GM12892 (cell line): ENCODE measurements around the gene C1orf159. TPM values are rescaled to one million over a fixed set of nuclear protein-coding genes. Genes with fewer than 3 reads are reported as not detected.
A peak's percentile ranks its signal among the peaks of the same experiment; 100 is the strongest.

Experiments
- DNase-seq: peaks from one replicate; pipeline ENCODE4 v3.0.0; 2011; ENCODE audit not compliant: insufficient read length
- FAIRE-seq: peaks from 2 replicates; lab custom pipeline; 2011; peaks lifted over from hg19 to GRCh38; lab: Jason Lieb, UNC
- POLR2A ChIP-seq: IDR thresholded peaks from 2 replicates; pipeline ENCODE4 v1.6.1; 2011; ENCODE audit warnings: low read depth, low read length, control low read depth
- POLR2AphosphoS5 ChIP-seq: IDR thresholded peaks from 2 replicates; pipeline ENCODE4 v1.6.1; 2011; ENCODE audit warnings: low read depth, low read length, control low read depth
- TAF1 ChIP-seq: IDR thresholded peaks from 2 replicates; pipeline ENCODE4 v1.6.1; 2011; ENCODE audit warnings: low read depth, mild to moderate bottlenecking, control low read depth, low read length, borderline replicate concordance
- polyA plus RNA-seq: library from polyadenylated mRNA; unstranded; fragments of >200 nt; gene quantifications from one replicate; pipeline ENCODE4 v1.2.1, GENCODE V29; 2012; ENCODE audit warnings: missing spikeins, inconsistent platforms; ENCODE audit not compliant: missing spikeins

C1orf159 gene
- 2.9 TPM for polyA plus RNA-seq

- no peak for TF ChIP-seq POLR2AphosphoS5
- no peak for TF ChIP-seq TAF1
- no peak for TF ChIP-seq POLR2A
- DNase-seq (peak; percentile 99), FAIRE-seq (peak; percentile 99)
Measured at GRCh38 chr1:1115786-1116700, at the start of gene C1orf159. Gene C1orf159 (minus strand): TSS chr1:1116089. CDS start chr1:1091543, 24,546 bp downstream.

GRCh38 chr1:1165485-1165884, 49.6 kb upstream of the C1orf159 start:
- FAIRE-seq, result no peak
- TF ChIP-seq POLR2A, result no peak
- TF ChIP-seq TAF1, result no peak
- TF ChIP-seq POLR2AphosphoS5, result no peak
- DNase-seq, result no peak

DNA sequence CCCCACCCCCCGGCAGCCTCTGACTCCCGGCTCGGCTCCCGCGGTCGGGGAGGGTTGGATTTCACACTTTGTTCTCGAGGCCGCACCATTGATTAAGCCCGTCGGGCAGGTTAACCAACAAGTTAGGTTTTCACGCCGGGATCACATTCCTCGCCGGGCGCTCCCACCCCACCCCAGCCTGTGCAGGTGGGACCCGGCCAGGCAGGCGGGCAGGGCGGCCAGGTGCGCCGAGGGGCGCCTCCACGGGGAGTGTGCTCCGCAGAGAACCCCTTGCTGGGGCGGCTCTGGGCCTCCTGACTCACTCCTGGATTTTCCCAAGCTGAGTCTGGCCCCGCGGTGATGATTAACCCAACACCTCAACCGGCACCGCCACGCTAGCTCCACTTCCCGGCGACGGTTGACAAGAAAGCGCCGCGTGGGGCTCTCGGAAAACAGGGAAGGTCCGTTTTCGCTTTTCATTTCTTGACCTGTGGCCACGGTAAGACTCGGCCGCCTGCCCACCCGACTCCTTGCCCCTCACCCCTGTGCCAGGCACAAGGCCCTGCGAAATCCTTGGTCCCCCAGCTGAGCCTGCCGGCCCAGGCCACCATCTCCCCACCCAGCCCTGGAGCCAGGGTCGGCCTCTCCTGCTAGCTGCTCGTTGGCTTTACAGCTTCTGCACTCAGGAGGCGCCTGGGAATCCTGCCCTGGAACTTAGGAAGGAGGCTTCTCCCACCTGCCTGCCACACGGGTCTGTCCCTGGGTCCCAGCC, 49.0 kb upstream of the C1orf159 start:
- no peak for TF ChIP-seq POLR2A
- no peak for TF ChIP-seq POLR2AphosphoS5
- TF ChIP-seq TAF1, result no peak
- DNase-seq (no peak), FAIRE-seq (no peak)

DNA sequence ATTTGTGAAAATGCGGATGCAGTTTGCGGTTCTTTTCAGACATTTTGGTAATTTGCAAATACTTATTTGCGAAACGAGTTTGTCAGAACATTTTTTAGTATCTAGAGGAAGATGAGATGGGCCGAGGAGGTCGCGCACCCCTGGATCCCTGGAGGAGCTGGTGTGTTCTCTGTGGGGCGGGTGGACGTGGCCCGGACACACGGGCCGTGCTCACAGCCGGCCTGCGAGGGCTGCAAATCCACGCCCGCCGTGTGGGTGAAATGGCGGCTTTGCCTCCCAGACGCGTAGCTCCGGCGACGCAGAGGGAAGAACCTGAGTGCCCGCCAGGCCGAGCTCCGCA, 48.4 kb upstream of the C1orf159 start:
- FAIRE-seq, result no peak
- DNase-seq, result no peak
- TF ChIP-seq TAF1, result no peak
- TF ChIP-seq POLR2AphosphoS5, result no peak
- TF ChIP-seq POLR2A, result no peak

DNA sequence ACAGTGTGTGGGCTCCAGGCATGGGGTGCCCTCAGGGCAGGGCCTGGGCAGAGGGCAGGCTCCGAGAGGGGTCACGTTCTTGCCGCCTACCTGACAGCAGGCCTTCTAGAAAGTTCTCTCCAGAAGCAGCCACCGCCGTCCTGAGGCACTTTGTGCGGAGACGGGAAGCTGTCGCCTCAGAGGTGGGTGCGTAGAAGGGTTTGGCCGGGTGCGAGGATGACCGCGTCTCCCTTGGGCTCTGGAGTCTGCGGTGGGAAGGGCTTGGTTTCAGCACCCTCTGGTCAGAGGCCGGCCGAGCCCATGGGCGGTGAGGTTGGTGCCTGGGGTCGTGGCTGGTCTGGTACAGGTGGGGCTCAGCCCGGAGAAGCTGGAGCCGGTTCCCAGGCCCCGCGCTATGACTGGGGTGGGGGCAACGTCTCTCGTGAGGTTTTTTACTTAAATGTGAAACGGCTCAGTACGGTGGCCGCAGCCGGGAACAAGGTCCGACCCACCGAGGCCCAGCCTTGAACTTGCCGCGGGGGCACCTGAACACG, 47.7 kb upstream of the C1orf159 start:
- no peak for DNase-seq
- FAIRE-seq, result no peak
- no peak for TF ChIP-seq POLR2AphosphoS5
- no peak for TF ChIP-seq TAF1
- no peak for TF ChIP-seq POLR2A

DNA sequence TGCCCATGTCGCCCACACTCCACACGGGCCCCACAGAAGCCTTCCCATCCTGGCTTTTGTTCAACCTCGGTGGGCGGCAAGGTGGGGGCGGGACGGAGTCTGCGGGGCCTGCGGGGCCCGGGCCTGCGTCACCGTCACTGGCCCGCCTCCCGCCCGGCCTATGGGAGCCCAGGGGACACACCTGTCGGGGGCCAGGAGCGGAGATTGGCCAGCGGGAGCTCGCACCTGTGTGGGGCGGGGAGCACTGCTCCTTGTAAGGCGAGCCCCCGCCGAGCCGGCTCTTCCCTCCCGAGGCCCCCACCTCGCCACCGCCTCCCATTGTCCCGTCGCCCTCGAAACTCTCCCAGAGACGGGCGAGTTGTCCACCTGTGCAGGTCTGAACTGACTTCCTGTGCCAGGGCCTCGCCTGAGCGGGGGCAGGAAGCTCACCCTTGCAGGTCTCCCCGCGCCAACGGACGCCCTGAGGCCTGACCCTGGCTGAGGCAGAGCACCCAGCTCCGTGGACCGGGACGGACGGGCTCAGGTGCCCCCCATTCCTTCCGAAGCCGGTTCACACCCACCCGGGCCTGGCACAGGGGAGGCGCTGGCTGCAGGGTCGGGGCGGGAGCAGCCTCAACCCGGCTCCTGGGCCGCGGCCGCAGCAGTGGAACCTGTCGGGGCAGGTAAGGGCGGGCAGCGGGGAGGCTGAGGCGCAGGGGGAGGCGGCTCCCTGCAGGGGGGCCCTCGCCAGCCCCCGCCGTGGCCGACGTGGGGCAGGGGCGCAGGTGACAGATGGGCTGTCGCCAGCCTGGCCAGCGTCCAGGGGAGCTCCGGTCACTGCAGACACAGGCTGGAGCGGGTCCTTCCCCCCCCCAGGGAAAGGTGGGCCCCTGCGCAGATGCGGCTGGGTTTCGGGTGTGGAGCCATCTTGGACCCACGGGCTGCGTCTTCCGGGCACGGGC, 47.0 kb upstream of the C1orf159 start:
- TF ChIP-seq POLR2AphosphoS5, result no peak
- no peak for TF ChIP-seq TAF1
- no peak for TF ChIP-seq POLR2A
- FAIRE-seq (no peak), DNase-seq (no peak)

- no peak for TF ChIP-seq TAF1
- no peak for TF ChIP-seq POLR2A
- no peak for DNase-seq
- no peak for FAIRE-seq
Measured at GRCh38 chr1:1161683-1162079, 45.8 kb upstream of the C1orf159 start.

- no peak for DNase-seq
- no peak for FAIRE-seq
- TF ChIP-seq TAF1, result no peak
- no peak for TF ChIP-seq POLR2A
- TF ChIP-seq POLR2AphosphoS5, result no peak
Measured at GRCh38 chr1:1161078-1161682, 45.3 kb upstream of the C1orf159 start.

- TF ChIP-seq POLR2AphosphoS5, result no peak
- no peak for TF ChIP-seq TAF1
- TF ChIP-seq POLR2A, result no peak
- no peak for FAIRE-seq
- DNase-seq, result no peak
Measured at GRCh38 chr1:1160281-1160930, 44.5 kb upstream of the C1orf159 start.

DNA sequence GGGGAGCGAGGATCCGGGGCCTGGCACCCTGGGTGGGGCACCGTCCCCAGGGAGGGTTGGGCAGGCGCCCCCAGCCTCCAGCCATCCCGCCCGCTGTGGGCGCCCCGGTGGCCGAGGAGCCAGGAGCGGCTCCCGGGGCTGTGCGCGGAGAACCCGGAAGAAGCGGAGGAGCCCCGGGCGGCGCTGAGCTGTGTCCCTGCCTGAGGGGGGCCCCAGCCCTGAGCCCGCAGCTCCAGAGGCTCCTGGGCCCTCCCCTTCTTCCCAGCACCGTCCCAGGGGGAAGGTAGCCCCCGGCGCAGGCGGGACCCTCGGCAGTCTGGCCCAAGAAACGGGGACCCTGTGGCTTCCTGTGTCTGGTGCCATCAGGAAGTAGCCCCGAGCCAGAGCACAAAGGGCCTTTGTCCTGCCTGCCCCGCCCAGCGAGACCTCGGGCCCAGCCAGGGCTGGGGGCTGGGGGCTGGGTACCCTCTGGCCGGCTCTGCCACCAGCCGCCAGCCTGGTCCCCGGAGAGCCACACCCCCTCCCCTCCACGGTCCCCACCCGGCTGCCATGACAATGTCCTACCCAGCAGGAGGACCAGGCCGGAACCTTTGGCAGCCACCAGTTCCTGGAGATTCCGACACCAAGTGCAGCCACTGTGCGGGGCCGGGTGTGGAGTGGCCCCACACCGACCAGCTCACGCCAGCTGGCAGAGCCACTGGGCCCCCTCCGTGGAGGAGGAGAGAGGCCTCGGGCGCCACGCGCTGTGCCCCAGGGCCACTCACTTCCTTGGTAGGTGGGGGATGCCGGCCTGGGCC, 42.2 kb upstream of the C1orf159 start:
- DNase-seq (peak; percentile 88), FAIRE-seq (peak; percentile 85)
- TF ChIP-seq TAF1, result 0 out of 2 replicates have a peak, but pooled peaks have one; percentile 10
- no peak for TF ChIP-seq POLR2AphosphoS5
